Retinal pigment epithelial cell (primary cell): ENCODE results near the gene PLAAT2.

Experiments
- DNase-seq: peaks from one replicate; pipeline ENCODE4 v3.0.0-alpha.2; 2010; ENCODE audit warnings: low read depth
- H3K4me3 ChIP-seq: 2 replicates; pipeline ENCODE4 v1.5.1; 2011; ENCODE audit warnings: mild to moderate bottlenecking, low read length, control low read depth, moderate library complexity
- CTCF ChIP-seq: conservative IDR thresholded peaks from 2 replicates; pipeline ENCODE4 v1.5.1; 2011; ENCODE audit warnings: low read depth, low read length, control low read depth, inconsistent platforms

PLAAT2 gene

GRCh38 chr11:63521896-63522295, 41.3 kb downstream of the PLAAT2 start:
- H3K4me3 ChIP-seq, result no peak overlapping the region
- no peak for TF ChIP-seq CTCF
- DNase-seq, result no peak

GRCh38 chr11:63520606-63521170, 42.5 kb downstream of the PLAAT2 start:
- no peak for DNase-seq
- no peak overlapping the region for H3K4me3 ChIP-seq
- TF ChIP-seq CTCF, result no peak

GRCh38 chr11:63518548-63518947, 44.6 kb downstream of the PLAAT2 start:
- no peak for DNase-seq
- H3K4me3 ChIP-seq, result no peak overlapping the region
- TF ChIP-seq CTCF, result no peak

- TF ChIP-seq CTCF, result no peak
- no peak for DNase-seq
- no peak overlapping the region for H3K4me3 ChIP-seq
Measured at GRCh38 chr11:63517156-63517555, 46.0 kb downstream of the PLAAT2 start.

GRCh38 chr11:63516109-63516508, 47.1 kb downstream of the PLAAT2 start:
- DNase-seq, result no peak

GRCh38 chr11:63512816-63513215, 50.4 kb downstream of the PLAAT2 start:
- no peak for TF ChIP-seq CTCF
- no peak overlapping the region for H3K4me3 ChIP-seq
- DNase-seq, result no peak

More at GRCh38 chr11:63516109-63516508, 47.1 kb downstream of the PLAAT2 start:
- H3K4me3 ChIP-seq, result no peak overlapping the region
- no peak for TF ChIP-seq CTCF

- H3K4me3 ChIP-seq, result no peak overlapping the region
- no peak for TF ChIP-seq CTCF
Measured at GRCh38 chr11:63511048-63511748, 52.0 kb downstream of the PLAAT2 start.

More at GRCh38 chr11:63511048-63511748, 52.0 kb downstream of the PLAAT2 start:
- no peak for DNase-seq
